ENCODE measurements around the gene SLX1B.
"Not testable (repeated sequence)": the region's sequence is repeated elsewhere in the genome, so short reads cannot be mapped to it uniquely, and the experiment has no call there.

The SLX1B gene

GRCh38 chr16:29482276-29482675, 27.9 kb downstream of the SLX1B start:
- H3K4me3 ChIP-seq (ENCODE audit: low read depth, low read length); H3K36me3 ChIP-seq (replicated peaks); in situ Hi-C loops (cut with HindIII; ENCODE audit: low pct_ligation_motif_present, low sequenced_read_pairs); H3K27ac ChIP-seq; DNase-seq; H3K27me3 ChIP-seq (replicated peaks): not testable (repeated sequence)

- H3K4me3 ChIP-seq (ENCODE audit: low read depth, low read length); H3K36me3 ChIP-seq (replicated peaks); H3K27ac ChIP-seq; H3K27me3 ChIP-seq (replicated peaks); in situ Hi-C loops (cut with HindIII; ENCODE audit: low pct_ligation_motif_present, low sequenced_read_pairs); DNase-seq: not testable (repeated sequence)
These were observed 52.0 kb downstream of the SLX1B start, which contains the start of gene NPIPB12 for GRCh38 chr16:29506308-29506707. Gene NPIPB12 (minus strand): TSS chr16:29506408.

Measured in brain microvascular endothelial cell (primary cell).